Measurements from ENCODE around the gene DMRTC2. TPM values are rescaled to one million over a fixed set of nuclear protein-coding genes. Genes with fewer than 3 reads are reported as not detected.

DMRTC2 gene
- total and polyA plus RNA-seq, 2 of the 8 experiments (the other 6 are each of a cell fraction or from before 2014, with no cell fraction given): not detected

GRCh38 chr19:41859618-41860418 is 15.0 kb downstream of the DMRTC2 start, which contains the start of gene RPS19 (continued):
- peak; percentile 45; the same call in 1 of the 2 replicates for TF ChIP-seq SUZ12 (IDR thresholded peaks at IDR 0.05; ENCODE audit: low read length)
- TF ChIP-seq SP4 (IDR thresholded peaks at IDR 0.05; ENCODE audit: low read length): peak; percentile 89; the same call in 1 of the 2 replicates
- TF ChIP-seq CTBP2 (IDR thresholded peaks at IDR 0.05; ENCODE audit: borderline replicate concordance, insufficient read depth, insufficient read length, low read length): peak; percentile 78
- TF ChIP-seq SAP30 (IDR thresholded peaks at IDR 0.05; ENCODE audit: insufficient read depth, insufficient replicate concordance, low read length): peak; percentile 50
- TF ChIP-seq HDAC2 (IDR thresholded peaks at IDR 0.05; ENCODE audit: borderline replicate concordance in 1 of 2, low read depth in 2 of 2, low read length in 2 of 2): peak; percentile 86 to 94
- no peak for TF ChIP-seq TCF12 (IDR thresholded peaks at IDR 0.05; ENCODE audit: low read depth, low read length)
- TF ChIP-seq KDM4A (IDR thresholded peaks at IDR 0.05; ENCODE audit: low read depth, low read length, severe bottlenecking): peak; percentile 99
- peak; percentile 98 for TF ChIP-seq EGR1 (IDR thresholded peaks at IDR 0.05; ENCODE audit: borderline replicate concordance, low read depth, low read length)
- TF ChIP-seq E2F6 (IDR thresholded peaks at IDR 0.05): no peak
- TF ChIP-seq CBX5 (IDR thresholded peaks at IDR 0.05; ENCODE audit: low read depth, low read length): no peak
- TF ChIP-seq SIRT6 (IDR thresholded peaks at IDR 0.05; ENCODE audit: low read length): peak; percentile 97
- no peak for TF ChIP-seq CBX8 (IDR thresholded peaks at IDR 0.05; ENCODE audit: borderline replicate concordance, low read depth, low read length)
- TF ChIP-seq POLR2A (IDR thresholded peaks at IDR 0.05; ENCODE audit: control extremely low read depth in 1 of 2, low read depth in 2 of 2, low read length in 2 of 2): peak; percentile 92 to 96
- peak; percentile 91 for TF ChIP-seq BACH1 (IDR thresholded peaks at IDR 0.05; ENCODE audit: low read length)
- peak; percentile 96 for TF ChIP-seq POLR2AphosphoS5 (IDR thresholded peaks at IDR 0.05; ENCODE audit: low read depth, low read length)
- TF ChIP-seq PHF8 (conservative IDR thresholded peaks at IDR 0.05; ENCODE audit: low read depth, low read length): peak; percentile 85
- TF ChIP-seq FOSL1 (IDR thresholded peaks at IDR 0.05; ENCODE audit: insufficient read depth, low read depth, low read length): no peak
- TF ChIP-seq CHD2 (IDR thresholded peaks at IDR 0.05; ENCODE audit: low read length): peak; percentile 100
- TF ChIP-seq EP300 (IDR thresholded peaks at IDR 0.05; ENCODE audit: borderline replicate concordance in 1 of 2, low read depth in 2 of 2, low read length in 2 of 2): no peak
- TF ChIP-seq MAX (IDR thresholded peaks at IDR 0.05): peak; percentile 49
- peak; percentile 91 for TF ChIP-seq GTF2F1 (IDR thresholded peaks at IDR 0.05; ENCODE audit: borderline replicate concordance, low read depth, low read length)
- peak; percentile 70 to 71 for TF ChIP-seq SIN3A (conservative IDR thresholded peaks at IDR 0.05 in 1 of 2, IDR thresholded peaks at IDR 0.05 in 1 of 2; ENCODE audit: low read depth in 1 of 2, low read length in 2 of 2)
- TF ChIP-seq CEBPB (IDR thresholded peaks at IDR 0.05; ENCODE audit: low read depth, low read length): peak; percentile 59
